Cerebellar cortex (tissue), 1 donor: Measurements from ENCODE around the gene RASL10A.

Experiments used
- DNase-seq: peaks from one replicate; pipeline ENCODE4 v3.0.0-alpha.2; 2015; ENCODE audit warnings: low spot score

Gene RASL10A

DNA sequence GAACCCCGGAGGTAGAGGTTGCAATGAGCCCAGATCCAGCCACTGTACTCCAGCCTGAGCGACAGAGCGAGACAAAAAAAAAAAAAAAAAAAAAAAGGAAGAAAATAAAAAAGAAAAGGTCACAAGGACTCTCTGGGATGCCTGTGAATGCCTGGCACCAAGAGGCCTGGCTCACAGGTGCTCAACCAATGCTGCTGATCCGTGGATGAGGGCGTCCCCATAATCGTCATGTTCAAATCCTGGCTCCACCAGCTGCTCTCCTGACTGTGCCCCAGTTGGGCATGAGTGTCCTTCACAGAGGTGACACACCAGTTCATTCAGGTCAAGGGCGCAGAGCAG, 9.7 kb downstream of the RASL10A start:
- no peak for DNase-seq

DNA sequence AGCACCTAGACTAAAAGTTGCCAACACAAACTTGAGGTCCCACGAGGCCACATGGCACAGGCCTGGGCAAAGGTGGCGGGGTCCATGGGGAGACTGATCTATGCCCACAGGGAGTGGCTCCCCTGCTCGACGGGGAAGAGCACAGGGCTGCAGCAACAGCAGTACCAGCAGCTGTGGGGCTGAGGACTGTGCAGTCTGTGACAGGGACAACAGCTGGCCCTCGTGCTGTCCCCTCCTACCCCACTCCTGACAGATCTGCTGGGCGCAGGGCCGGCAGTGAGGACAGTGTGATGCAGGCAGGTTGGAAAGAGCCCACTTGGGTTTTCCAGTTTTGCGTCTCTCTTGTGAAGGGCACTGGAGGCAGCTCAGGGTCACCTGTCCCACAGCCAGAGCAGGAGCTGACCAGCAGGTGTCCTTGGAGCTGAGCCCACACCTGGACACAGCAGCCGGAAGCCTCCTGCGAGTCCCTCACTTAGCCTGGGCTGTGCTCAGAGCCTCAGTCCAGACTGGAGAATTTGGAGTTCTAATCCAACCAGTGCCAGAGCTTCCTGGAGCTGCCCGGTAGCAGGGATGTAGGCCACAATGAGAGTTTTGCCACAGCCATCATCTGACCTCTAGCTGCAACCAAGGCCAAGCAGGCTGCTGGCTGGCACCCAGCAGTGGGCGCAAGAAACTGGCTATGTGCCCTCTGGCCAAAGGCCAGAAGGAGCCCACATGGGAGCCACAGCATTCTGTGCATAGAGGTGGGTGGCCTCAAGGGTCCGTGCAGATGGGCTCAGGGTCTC, 12.6 kb downstream of the RASL10A start:
- DNase-seq: no peak

DNA sequence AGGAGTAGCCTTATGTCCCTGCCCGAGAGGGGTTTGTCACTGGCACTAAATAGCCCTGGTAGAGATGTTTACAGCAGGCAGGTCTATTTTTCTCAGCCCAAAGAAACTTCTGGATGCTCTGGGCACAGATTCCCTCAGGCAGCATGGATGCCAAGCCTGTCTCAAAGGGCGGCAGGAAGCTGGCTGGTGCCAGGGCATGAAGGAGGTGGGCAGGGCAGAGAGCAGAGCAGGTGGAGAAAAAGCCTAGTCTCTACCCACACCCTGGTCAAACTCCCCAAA, 13.2 kb downstream of the RASL10A start:
- DNase-seq: peak; percentile 70

DNA sequence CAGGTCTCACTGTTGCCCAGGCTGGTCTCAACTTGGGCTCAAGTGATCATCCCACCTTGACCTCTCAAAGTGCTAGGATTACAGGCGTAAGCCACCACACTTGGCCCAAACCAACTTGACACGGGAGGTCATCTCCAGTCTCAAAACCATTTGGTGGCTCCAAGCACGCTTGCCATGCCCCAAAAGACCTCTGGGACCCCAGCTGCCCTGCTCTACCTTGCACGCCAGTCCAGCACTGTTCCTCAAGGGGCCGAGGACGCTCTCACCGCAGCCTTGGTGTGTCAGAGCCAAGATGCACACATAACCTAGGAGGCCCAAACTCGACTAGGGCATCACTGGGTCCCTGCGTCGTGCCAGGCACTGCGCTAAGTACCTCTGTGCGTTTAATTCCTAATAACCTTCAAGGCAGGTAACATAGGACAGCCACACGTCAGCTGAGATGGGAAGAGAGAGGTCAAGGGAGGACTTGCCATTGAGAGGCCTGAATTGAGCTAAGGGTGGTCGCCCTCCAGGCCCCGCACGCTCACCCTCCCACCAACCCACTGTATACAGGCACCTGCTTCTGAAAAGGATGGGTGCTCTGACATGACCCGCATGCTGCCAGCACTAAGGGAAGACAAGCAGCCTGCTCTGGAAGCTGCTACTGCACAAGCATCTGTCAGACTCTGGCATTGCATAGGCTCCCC, 13.6 kb downstream of the RASL10A start:
- no peak for DNase-seq

DNA sequence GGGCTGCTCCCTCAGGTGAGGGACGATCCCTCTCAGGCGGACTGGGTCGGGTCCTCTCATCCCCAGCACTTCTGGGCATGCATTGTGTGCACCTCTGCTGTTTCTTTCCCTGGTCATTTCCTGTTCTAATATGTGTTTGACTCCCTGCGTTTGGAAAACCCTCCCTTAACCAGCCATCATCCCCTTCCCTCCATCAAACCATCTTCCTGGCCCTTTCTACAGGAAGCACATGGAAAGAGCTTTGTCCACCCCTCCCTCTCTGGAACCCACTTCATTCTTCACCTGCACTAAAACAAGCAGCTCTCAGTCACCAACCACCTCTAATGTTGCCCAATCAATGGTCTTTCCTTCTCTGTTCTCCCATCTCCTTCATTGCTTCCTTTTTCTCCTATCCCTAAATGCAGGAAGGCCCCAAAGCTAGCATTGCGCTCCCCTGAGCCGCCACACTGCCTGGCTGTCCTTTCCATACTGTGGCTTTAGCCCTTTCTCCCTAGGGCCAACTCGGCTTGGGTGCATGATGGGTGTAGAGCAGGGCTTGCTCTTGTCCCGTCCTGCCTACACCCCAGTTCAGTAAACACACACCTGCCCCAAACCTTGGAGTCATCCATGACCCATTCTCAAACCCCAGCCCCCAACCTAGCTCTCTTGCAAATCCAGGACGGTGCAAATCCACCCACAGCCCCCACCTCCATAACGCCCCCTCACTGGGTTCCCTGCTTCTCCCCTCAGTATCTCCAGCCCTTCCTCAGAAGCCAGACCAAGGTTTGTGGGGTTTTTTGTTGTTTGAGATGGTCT, 14.5 kb downstream of the RASL10A start:
- no peak for DNase-seq

DNA sequence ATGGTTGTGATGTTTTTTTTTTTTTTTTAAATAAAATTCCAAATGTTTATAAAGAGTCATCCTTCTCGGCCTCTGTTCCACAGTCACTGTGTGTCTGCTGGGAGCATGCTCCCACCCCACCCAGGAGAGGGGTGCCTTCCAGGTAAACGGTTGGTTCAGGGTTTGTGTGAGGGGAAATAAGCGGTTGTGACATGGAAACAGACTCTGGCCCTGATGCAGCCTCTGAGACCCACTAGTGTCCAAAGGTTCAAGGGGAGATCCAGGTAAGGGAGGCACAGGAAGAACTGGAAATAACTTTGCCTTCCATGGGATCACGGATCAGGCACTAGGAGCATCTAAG, 15.1 kb downstream of the RASL10A start:
- DNase-seq: no peak

DNA sequence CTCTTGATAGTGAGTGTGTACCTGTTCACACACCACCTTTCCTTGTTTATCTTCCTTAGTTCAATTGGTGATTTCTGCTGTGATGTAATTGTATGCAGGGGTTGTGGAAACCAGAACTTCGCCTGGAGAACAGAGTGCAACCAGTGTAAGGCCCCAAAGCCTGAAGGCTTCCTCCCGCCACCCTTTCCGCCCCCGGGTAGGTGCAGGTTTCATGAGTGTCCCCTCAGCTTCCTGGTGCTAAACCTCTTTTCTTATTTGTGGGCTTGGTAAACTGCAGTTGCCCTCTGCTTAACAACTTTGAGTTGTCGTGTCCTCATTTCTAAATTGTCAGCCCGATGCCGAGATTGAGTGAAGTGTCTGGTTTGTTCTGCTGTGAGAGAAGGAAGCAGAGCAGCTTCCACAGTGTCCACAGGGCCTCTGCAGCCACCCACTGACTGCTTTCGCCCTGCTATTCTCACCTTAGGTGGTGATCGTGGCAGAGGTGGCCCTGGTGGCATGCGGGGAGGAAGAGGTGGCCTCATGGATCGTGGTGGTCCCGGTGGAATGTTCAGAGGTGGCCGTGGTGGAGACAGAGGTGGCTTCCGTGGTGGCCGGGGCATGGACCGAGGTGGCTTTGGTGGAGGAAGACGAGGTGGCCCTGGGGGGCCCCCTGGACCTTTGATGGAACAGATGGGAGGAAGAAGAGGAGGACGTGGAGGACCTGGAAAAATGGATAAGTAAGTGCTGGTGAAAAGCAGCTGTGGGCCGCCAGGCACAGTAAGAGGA, 16.2 kb downstream of the RASL10A start:
- no peak for DNase-seq

DNA sequence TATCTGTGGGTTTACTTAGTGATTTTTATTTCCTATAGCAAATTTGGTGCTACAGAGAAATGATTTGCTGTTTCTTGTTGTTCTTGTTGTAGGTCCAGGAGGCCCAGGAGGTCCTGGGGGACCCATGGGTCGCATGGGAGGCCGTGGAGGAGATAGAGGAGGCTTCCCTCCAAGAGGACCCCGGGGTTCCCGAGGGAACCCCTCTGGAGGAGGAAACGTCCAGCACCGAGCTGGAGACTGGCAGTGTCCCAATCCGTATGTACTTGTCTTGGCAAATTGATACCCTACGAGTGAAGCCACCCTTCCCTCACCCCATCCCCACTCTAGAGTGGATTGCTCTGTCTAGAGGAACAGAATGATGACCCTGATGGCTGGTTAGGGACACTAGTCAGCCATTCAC, 16.9 kb downstream of the RASL10A start:
- no peak for DNase-seq

DNA sequence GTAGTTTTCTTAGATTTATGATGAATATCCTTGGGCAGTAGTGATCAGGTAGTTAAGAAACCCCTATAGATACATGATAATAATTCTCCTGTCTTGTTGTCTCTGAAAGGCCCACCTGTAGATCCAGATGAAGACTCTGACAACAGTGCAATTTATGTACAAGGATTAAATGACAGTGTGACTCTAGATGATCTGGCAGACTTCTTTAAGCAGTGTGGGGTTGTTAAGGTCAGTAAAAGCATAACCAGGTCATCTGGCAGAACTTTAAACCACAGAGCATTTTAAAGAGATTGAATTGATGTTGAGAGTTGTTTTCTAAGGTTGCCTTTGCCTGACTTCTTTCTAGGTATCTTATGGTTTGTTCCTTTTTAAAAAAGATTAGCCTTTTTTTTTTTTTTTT, 23.1 kb downstream of the RASL10A start:
- DNase-seq: no peak

DNA sequence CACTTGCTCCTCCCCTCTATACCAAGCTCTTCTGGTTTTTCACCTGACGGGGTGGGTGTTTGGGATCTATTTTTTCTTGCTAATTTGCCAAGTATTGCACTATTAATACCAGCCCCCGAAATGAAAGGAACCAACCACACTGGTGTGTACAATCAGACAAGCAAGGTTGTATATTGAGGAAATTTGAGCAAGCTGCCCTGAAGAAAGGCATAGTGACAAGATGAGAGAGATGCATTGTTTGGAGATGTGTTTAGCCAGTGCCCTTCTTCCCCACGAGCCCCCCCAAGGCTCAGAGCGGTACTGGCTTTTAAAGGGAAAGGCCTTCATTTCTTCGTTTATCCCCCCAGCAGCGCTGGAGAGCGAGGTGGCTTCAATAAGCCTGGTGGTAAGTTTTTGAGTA, 24.3 kb downstream of the RASL10A start:
- DNase-seq: no peak

DNA sequence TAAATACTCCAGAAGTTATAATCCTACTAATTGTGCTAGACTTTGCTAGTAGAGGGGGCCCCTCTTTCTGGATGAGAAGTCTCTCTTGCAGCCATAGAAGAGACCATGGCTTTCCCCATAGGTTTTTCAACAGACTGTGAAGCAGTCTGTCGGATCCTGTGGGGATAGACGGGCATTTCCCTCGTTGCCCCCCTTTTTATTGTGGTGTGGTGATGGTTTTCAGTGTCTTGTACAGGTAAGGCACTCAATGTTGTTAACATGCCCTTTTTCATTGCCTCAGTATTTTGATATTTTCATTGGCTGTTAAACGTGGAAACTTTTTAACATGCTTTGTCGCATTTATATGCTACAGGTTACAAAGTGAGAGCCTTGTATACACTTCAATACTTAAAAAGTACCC, 25.4 kb downstream of the RASL10A start:
- DNase-seq: no peak

DNA sequence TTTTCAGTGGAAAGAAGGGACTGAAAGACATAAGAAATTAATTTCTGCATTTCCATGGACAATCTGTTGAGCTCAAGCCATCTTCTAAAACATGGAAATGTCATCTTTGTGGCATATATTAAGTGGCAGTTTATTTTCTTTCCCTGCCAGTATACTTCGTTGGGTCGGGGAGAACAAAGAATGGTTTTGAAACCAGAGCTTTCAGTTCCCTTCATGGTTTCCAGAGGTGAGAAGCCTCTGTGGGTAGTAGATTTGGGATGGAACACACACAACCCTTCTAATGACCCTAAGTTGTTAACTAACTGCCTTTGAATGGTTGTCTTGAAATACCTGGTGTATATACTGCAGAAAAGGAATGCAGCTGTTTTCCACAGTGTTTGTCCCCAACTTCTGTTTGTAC, 26.7 kb downstream of the RASL10A start:
- no peak for DNase-seq

DNA sequence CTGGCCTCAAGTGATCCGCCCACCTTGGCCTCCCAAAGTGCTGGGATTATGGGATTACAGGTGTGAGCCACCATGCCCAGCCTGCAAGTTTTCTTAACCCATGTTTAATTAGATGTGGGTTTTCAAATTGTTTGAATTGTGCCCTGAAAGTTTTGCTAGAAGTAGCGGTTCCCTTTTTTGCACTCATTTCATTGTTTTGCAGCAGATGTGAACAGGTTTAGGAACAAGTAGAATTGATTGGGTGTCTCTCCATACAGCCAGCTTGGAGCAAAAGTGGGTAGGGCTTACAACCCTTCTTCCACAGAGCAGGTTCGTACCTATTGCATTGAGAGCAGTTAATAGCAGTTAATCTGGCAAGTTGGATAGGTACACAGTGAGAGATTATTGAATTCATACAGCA, 31.3 kb downstream of the RASL10A start:
- no peak for DNase-seq

DNA sequence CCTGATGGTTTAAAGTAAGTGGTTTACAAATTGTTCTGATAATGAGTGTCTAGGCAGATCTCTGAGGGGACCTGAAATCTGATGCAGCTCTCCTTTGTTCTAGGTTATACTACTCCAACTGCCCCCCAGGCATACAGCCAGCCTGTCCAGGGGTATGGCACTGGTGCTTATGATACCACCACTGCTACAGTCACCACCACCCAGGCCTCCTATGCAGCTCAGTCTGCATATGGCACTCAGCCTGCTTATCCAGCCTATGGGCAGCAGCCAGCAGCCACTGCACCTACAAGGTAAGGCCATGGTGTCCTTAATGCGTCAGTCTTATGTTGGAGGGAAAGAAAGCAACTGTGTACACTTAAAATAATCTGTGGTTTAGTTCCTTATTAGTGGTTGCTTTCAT, 37.6 kb downstream of the RASL10A start:
- no peak for DNase-seq

DNA sequence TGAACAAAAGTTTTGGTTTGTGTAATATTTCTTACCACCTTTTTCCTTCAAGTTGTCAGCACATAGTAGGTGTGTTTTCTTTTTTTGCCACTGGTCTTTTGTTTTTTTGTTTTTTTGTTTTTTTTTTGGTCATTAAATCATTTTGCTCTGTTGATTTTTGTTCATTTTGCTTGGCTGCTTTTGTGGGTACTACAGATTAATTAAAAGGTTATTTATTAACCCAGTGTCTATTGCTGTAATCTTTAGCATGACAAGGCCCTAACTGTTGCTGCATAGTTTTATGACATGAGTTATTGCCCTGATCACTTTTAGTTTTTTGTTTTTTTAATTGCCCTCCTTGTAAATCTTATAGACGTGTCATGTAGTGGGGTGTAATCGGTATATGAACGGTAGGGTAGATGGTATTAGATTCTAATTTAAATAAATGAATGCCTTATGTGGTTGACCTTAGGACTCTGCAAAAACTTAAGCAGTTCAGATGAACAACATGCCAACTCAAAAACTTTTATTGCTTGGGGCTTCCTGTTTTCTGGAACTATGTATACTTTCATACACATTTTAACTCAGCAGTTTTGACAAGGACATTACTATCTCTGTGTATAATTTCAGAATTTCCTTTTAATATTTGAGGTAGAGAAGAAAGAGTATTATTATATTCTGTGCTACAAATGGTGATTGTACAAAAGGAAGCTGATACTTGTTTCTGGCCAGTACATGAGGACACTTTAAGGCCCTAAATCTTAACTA, 39.5 kb downstream of the RASL10A start:
- no peak for DNase-seq

DNA sequence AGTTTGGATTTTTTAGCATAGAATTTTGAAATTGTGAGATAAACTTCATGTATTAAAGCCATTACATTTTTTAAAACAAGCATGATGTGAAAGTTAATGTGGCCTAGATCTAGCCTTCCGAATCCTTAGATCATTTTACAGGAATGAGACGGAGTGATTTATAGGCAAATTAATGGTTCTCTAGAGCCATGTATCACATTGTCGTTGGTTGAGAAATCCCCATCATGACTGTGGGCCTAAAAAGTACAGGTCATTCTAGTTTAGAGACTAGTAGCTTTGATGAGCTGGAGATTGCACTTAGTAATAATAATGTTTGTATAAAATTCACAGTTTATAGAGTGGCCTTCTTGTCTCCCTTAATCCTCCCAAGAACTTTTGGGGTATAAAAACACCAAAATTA, 40.3 kb downstream of the RASL10A start:
- no peak for DNase-seq

DNA sequence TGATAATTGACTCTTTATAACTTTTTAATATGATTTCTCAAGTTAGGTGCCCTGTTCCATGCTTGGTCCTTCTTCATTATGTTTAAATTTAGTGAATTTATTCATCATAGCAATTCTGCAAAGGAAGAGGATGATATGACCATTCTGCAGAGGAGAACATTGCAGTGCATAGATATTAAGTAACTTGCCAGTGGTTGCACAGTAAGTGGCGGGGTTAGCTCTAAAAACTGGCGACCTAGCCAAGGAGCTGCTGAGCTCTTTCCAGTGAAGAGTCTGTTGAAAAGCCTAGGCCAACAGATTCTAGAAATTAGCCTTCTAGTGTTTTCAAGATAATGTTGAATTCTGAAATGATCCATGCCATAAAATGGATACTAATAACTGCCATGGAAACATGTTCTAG, 42.9 kb downstream of the RASL10A start:
- no peak for DNase-seq

DNA sequence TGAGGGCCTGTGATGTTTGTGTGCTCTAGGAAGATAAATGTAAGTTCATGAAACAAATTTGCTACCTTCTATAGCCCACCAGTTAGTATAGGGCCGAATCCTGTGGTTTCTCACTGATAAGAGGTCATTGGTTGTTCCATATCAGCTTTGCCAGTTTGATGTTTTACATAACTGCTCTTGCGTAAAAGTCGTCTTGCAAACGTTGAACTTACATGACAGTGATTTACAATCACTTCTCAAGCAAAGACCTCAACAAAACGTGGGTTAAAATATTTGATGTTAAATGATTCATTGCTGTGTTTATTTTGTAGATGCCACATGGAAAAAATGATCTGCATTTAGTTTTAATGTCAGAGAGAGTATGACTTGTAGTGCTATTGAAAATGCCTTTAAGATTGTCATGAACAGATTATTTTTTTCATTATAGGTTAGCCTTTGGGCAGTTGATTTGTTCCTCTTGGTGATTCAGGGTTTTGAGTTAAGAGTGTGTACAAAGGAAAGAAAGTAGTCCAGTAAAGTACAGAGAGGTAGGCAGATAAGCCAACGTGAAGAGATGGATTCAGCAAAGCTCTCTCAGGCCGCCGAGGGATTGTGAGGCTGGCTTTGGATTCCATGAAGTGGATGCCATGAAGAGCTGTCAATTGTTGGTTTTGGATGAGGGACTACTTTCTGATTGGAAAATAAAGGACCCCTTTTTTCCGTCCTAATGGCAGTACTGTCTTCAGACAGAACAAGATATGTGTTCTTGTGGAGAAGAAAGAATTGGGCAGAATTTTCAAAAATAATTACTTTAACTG, 44.8 kb downstream of the RASL10A start:
- DNase-seq: no peak

DNA sequence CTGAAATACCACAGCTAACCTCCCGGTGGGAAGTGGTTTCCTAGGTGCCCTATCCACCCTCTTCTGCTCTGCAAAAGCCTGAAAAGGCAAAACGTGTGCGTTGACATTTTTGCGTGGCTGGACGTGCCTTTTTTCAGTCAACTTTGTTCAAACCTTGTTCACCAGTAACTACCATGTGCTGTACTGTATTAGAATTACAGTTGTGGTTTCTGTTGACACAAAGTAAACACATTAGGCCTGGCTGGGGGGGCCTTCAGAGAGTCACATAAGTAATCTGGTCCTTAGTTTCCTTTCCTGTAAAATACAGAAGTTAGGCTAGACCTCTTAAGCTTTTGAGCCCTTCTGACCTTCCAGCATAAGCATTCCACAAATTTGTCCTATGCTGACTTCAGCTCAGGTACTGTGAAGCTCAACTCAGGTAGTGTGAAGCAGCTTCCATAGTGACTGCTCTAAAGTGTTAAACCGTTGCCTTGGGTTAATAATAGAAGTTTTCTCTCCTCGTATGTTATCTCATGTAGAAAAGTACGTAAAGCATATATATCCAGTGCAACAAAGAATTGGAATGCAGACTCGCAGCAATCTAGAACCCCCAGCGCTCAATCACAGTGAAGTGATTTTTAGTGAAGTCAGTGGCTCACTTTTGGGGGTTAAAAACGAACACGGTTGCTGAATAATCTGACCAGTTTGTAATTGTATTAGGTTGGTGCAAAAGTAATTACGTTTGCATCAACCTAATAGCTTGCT, 45.6 kb downstream of the RASL10A start:
- DNase-seq: no peak

DNA sequence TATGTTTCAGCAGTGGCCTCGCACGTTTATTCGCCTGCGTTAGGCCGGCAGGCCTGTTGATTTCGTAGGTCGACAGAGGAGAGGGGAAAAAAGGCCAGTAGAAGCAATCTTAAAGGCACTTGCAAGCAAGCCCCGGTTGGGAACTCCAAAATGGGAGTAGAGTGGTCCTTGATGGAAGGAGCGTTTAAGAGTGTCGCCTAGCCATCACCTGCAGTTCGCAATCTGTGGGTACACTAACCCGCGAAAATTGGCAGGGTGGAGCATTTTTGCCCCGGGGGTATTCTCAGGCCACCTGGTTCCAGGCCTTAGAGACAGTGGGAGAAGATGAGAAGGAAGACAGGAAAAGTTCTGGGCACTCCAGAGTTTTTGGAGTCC, 46.3 kb downstream of the RASL10A start:
- no peak for DNase-seq
